ENCODE measurements around the gene GNL3. TPM values are rescaled to one million over a fixed set of nuclear protein-coding genes. Genes with fewer than 3 reads are reported as not detected.

The GNL3 gene
- total RNA-seq, 2 experiments from 2014 or later = 104 to 106 TPM

DNA sequence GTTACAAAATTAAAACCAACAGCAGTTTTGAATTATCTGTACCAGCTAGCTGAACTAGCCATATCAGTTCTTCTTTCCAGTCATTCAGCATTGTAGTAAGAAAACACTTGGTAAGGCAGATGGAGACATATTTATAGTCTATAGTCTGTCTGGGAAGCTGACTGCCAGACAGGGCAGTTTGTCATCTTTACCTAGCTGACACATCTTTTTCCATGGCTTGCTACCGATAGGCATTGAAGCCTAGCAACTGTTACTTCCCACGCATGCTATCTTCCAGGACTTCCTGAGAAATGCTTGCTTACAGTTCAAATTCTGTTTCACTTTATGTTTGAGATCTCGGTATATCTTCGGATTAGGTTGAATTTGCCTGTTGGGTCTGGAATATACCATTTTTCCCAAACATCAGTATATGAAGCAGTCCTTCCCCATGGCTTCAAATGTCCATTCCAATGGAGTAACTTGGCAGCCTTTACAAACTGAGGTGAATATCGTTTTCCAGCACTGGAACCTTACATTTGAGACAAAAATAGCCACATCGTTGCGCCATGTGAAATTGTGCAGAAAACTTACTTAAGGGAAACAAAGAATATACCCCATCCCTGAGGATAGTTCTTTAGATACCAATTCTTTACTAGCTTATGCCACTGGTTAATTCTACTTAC lies 8.8 kb downstream of the GNL3 start:
- no peak for ATAC-seq (ENCODE audit: poor library complexity)
- Mint-ChIP-seq H3K27me3 (no peaks in the 10 kb centered on the region), H3K4me1 (ENCODE audit: low read depth) (peaks cover 5% of the 10 kb centered on the region), H3K4me3 (no peak overlapping the region), H3K27ac (no peak overlapping the region), H3K36me3 (ENCODE audit: low read depth) (peaks cover 89% of the 10 kb centered on the region), H3K9me3 (no peaks in the 10 kb centered on the region)
- POLR2A ChIA-PET = interaction anchor here (3.1 kb wide), 1 partner anchor 11 kb away, joined by 11 read pairs; the partner anchor contains the start of genes GLT8D1 and SPCS1
- no peak for TF ChIP-seq CTCF (IDR thresholded peaks at IDR 0.05)
- H3K4me3 ChIP-seq (ENCODE audit: low read length) = no peak overlapping the region
- DNase-seq = no peak
- H3K4me1 ChIP-seq (ENCODE audit: insufficient read depth, low read length) = no peaks in the 10 kb centered on the region
- CTCF ChIA-PET = no interaction called here
- H3K27ac ChIP-seq (ENCODE audit: low read depth in 1 of 2, low read length in 2 of 2) = no peak overlapping the region
- intact Hi-C loops (cut with DNase I, micrococcal nuclease) = no loop called here
- no peaks in the 10 kb centered on the region for H3K27me3 ChIP-seq (ENCODE audit: control insufficient read depth in 1 of 2, insufficient read depth in 2 of 2, low read length in 2 of 2)
- no peaks in the 10 kb centered on the region for H3K9me3 ChIP-seq (ENCODE audit: control insufficient read depth in 1 of 2, insufficient read depth in 1 of 2, low read length in 2 of 2)
- peaks cover 83% of the 10 kb centered on the region for H3K36me3 ChIP-seq (ENCODE audit: insufficient read depth, low read length)

- no peak overlapping the region for H3K27ac Mint-ChIP-seq
- Histone ChIP-seq H3K4me3 (ENCODE audit: low read length) (no peak overlapping the region), H3K27me3 (ENCODE audit: control insufficient read depth in 1 of 2, insufficient read depth in 2 of 2, low read length in 2 of 2) (no peaks in the 10 kb centered on the region), H3K36me3 (ENCODE audit: insufficient read depth, low read length) (peaks cover 76% of the 10 kb centered on the region), H3K27ac (ENCODE audit: low read depth in 1 of 2, low read length in 2 of 2) (no peak overlapping the region), H3K4me1 (ENCODE audit: insufficient read depth, low read length) (no peaks in the 10 kb centered on the region), H3K9me3 (ENCODE audit: control insufficient read depth in 1 of 2, insufficient read depth in 1 of 2, low read length in 2 of 2) (no peaks in the 10 kb centered on the region)
- ChIA-PET CTCF (interaction anchor here (1.3 kb wide), 1 partner anchor 7 kb away, joined by 3 read pairs; no protein-coding TSS in a partner anchor), POLR2A (interaction anchor here (3.1 kb wide), 1 partner anchor 9 kb away, joined by 11 read pairs; the partner anchor contains the start of genes GLT8D1 and SPCS1)
- intact Hi-C loops (cut with DNase I, micrococcal nuclease) = no loop called here
- H3K27me3 Mint-ChIP-seq = no peaks in the 10 kb centered on the region
- H3K36me3 Mint-ChIP-seq (ENCODE audit: low read depth) = peaks cover 79% of the 10 kb centered on the region
- no peak for DNase-seq
- TF ChIP-seq CTCF (IDR thresholded peaks at IDR 0.05) = no peak
- no peaks in the 10 kb centered on the region for H3K4me1 Mint-ChIP-seq (ENCODE audit: low read depth)
- H3K9me3 Mint-ChIP-seq = no peaks in the 10 kb centered on the region
- ATAC-seq (ENCODE audit: poor library complexity) = no peak
- no peak overlapping the region for H3K4me3 Mint-ChIP-seq
These were observed 10.2 kb downstream of the GNL3 start for GRCh38 chr3:52695798-52696671.

DNA sequence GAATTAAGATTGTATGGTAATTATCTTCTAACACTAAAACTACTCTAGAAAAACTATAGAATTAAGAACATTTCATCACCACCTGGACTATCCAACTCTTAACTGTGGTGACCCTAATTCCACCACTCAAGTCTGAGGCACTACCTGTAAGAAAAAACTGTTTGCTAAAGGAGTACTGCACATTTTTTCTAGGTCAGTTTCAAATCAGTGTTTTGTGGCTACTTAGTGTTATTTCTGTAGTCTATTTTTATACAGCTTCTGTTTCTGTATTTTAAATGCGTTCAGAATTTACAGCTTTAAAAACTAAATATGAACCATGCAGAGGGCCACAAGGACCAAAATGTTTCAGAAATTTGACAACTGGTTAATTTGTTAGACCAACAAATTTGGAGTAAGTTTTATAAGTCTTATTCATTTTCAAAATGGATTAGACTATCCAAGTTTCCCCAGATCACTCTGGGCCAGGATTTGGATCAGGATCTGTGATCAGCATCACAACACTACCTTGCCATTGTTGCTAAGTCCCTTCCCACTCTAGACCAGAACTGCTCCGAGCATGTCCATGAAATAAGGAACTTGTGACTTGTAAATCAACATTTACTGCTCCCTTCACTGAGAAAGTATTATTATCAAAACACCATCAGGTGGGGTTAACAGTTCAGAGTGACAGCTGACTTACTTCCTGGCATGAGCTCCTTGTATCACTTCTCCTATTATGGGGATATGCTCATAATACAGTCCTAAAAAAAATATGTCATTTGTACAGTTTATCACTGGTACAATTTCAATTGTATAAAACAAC lies 11.2 kb downstream of the GNL3 start:
- ChIA-PET POLR2A (interaction anchor here (0.5 to 3.1 kb wide), 2 partner anchors 8 to 70 kb away, joined by 3 to 11 read pairs; partner anchors contain the start of genes GLT8D1 and SPCS1), CTCF (interaction anchor here (1.3 kb wide), 1 partner anchor 8 kb away, joined by 3 read pairs; no protein-coding TSS in a partner anchor)
- H3K4me3 Mint-ChIP-seq = no peak overlapping the region
- no peaks in the 10 kb centered on the region for H3K27me3 Mint-ChIP-seq
- no peak overlapping the region for H3K4me3 ChIP-seq (ENCODE audit: low read length)
- no peaks in the 10 kb centered on the region for H3K9me3 ChIP-seq (ENCODE audit: control insufficient read depth in 1 of 2, insufficient read depth in 1 of 2, low read length in 2 of 2)
- peaks cover 66% of the 10 kb centered on the region for H3K36me3 ChIP-seq (ENCODE audit: insufficient read depth, low read length)
- no peaks in the 10 kb centered on the region for H3K27me3 ChIP-seq (ENCODE audit: control insufficient read depth in 1 of 2, insufficient read depth in 2 of 2, low read length in 2 of 2)
- H3K27ac Mint-ChIP-seq = no peak overlapping the region
- no peak for TF ChIP-seq CTCF (IDR thresholded peaks at IDR 0.05)
- no peaks in the 10 kb centered on the region for H3K4me1 Mint-ChIP-seq (ENCODE audit: low read depth)
- DNase-seq (no peak), ATAC-seq (ENCODE audit: poor library complexity) (no peak)
- peaks cover 69% of the 10 kb centered on the region for H3K36me3 Mint-ChIP-seq (ENCODE audit: low read depth)
- no peaks in the 10 kb centered on the region for H3K4me1 ChIP-seq (ENCODE audit: insufficient read depth, low read length)
- no peak overlapping the region for H3K27ac ChIP-seq (ENCODE audit: low read depth in 1 of 2, low read length in 2 of 2)
- H3K9me3 Mint-ChIP-seq = no peaks in the 10 kb centered on the region
- intact Hi-C loops (cut with DNase I, micrococcal nuclease) = no loop called here
